Astrocyte of the cerebellum (primary cell): ENCODE data around the gene DSC2.

Experiments
- DNase-seq: peaks from one replicate; pipeline ENCODE4 v3.0.0-alpha.2; 2011; ENCODE audit warnings: low read depth
- H3K4me3 ChIP-seq: 2 replicates; pipeline ENCODE4 v1.5.1; 2011; ENCODE audit warnings: mild to moderate bottlenecking, low read depth, low read length, moderate library complexity
- in situ Hi-C: cut with HindIII; loops from 2 replicates; pipeline ENCODE4 v1.10.0; 2017; ENCODE audit warnings: low sequenced_read_pairs
- TF ChIP-seq, protein P1 (sequence below): IDR thresholded peaks from 2 replicates; pipeline ENCODE4 v1.5.1; 2012; ENCODE audit warnings: low read length, low read depth, moderate library complexity, mild to moderate bottlenecking; ENCODE audit errors: missing control alignments

DSC2 gene

DNA sequence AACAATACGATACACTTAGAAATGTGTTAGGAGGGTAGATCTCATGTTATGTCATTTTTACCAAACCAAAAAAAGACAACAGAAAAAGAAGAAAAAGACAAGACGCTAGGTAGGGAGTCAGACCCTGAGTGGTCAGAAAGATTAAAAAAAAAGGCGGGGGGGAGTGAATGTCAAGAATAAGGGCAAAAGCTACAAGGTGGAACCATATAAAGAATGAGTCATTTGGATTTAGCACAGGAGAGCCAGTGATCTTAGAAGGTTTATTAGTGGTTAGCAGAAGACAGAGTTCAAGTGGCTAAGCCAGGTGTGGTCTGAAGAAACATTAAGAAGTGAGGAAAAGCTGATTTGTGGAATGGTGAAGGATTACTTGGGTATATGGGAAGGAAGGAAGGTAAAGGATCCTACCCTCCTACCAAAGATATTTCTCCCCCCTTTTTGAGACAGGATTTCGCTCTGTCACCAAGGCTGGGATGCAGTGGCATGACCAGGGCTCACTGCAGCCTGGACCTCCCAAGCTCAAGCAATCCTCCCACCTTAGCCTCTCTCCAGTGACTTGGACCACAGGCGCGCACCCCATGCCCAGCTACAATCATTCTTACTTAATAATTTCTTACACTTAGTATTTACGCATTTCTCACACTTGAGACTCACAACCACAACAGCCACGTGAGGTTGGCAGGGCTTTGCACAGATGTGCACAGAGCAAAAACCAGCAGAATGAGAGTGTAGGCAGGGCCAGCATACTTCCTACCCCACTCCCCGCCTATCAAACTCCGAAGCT is 2.6 kb downstream of the DSC2 start:
- TF ChIP-seq, protein P1, sequence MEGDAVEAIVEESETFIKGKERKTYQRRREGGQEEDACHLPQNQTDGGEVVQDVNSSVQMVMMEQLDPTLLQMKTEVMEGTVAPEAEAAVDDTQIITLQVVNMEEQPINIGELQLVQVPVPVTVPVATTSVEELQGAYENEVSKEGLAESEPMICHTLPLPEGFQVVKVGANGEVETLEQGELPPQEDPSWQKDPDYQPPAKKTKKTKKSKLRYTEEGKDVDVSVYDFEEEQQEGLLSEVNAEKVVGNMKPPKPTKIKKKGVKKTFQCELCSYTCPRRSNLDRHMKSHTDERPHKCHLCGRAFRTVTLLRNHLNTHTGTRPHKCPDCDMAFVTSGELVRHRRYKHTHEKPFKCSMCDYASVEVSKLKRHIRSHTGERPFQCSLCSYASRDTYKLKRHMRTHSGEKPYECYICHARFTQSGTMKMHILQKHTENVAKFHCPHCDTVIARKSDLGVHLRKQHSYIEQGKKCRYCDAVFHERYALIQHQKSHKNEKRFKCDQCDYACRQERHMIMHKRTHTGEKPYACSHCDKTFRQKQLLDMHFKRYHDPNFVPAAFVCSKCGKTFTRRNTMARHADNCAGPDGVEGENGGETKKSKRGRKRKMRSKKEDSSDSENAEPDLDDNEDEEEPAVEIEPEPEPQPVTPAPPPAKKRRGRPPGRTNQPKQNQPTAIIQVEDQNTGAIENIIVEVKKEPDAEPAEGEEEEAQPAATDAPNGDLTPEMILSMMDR: no peak
- in situ Hi-C loops: no loop called here
- no peak for DNase-seq
- H3K4me3 ChIP-seq: no peak overlapping the region

DNA sequence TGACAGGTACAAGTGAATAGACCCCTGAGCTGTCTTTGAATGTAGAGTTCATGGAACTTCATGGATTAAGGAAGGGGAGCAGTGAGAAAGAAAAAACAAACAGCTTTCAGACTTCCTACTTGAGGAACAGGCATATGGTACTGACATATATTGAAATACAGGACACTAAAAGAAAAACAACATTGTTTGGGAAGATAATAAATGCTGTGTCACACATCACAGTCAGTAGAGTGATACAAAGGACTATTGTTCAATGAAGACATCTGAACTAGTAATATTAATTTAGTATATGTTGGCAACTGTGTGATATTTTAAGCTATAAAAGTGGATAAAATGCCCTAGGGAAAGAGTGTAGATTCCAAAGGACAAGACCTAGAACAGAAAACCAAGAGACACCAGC is 3.3 kb downstream of the DSC2 start:
- in situ Hi-C loops: no loop called here

DNA sequence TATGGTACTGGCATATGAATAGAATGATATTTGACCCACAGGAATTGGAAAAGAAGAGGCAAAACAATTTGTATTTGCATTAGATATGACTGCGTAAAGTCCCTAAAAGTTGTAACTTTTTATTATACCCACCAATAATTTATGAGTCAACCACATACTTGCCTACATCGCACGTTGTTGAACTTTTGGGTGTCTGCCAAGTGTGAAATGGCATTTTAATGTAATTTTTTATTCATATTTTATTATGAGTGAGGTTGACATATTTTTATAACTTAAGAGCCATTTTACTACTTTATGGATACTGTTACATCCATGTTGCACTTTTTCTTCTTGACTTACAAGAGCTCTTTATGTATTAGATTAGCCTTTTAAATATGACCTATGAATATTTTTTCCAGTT is 4.6 kb downstream of the DSC2 start:
- TF ChIP-seq, protein P1: no peak
- no peak for DNase-seq
- in situ Hi-C loops: no loop called here
- H3K4me3 ChIP-seq: no peak overlapping the region

More for the DNA sequence above, 3.3 kb downstream of the DSC2 start:
- no peak overlapping the region for H3K4me3 ChIP-seq
- DNase-seq: no peak
- TF ChIP-seq, protein P1: no peak

DNA sequence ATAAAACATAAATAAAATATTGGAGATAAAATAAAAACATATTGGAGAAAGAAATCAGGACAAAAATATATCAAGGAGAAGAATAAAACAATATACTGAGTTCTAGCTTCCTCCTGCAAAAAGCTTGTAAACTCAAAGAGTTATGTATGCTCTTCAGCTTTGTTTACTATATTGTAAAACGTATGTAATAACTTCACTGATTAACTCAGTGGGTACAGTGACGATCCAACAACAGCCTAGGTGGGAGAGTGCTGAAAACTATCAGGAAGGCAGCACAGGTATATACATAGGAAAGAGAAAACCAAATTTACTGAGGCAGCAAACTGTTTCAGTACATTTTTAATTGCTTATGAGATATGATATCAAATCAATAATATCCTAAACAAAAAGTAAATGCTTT is 8.3 kb downstream of the DSC2 start:
- in situ Hi-C loops: no loop called here
- H3K4me3 ChIP-seq: no peak overlapping the region
- no peak for DNase-seq
- TF ChIP-seq, protein P1: no peak

DNA sequence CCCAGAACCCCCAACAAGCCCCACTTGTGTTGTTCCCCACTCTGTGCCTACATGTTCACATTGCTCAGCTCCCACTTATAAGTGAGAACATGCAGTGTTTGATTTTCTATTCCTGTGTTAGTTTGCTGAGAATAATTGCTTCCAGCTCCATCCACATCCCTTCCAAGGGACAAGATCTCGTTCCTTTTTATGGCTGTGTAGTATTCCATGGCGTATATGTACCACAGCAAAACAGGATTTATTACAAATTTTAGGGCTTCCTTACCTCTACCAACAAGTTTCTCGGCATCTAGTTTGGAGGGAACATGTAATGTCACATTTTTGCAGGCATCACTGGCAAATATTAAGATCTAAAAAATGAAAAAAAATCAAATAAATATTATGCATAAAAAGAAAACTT is 8.9 kb downstream of the DSC2 start:
- no peak overlapping the region for H3K4me3 ChIP-seq
- in situ Hi-C loops: no loop called here
- no peak for DNase-seq
- TF ChIP-seq, protein P1: no peak

DNA sequence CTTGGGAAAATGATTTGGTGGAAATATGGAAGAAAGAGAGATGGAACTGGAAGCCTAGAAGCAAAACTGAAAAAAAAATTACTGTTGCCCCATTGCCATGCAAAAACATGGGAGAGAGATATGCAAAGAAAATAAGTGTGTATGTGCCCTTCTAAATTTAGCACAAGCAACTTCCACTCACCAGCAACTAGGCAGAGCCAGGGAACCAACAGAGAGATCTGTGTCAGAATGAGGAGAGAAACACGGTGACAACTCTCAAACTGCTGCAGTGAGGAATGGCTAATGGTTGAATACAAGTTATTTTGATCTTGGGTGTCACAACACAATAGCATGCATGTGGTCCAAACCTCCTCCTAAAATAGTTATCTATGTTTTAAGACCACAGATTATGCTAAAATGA is 10.9 kb downstream of the DSC2 start:
- H3K4me3 ChIP-seq: no peak overlapping the region
- TF ChIP-seq, protein P1: no peak
- no peak for DNase-seq
- in situ Hi-C loops: no loop called here

DNA sequence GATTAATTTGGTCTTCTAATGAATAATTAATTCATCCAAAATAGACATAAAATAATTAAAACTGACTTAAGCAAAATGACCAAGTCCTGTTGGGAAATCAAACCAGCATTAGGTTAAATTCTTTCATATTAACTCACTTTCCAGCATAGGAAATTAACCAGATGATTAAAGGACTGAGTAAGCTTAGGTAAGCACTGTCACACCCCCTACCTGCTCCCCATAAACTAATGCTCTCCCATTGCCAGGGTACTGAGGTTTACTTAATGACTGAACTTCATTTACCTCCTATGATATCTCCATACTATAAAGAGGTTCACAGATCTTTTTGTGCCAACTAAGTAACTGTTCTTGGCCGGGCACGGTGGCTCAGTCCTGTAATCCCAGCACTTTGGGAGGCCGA is 13.7 kb downstream of the DSC2 start:
- TF ChIP-seq, protein P1: no peak
- H3K4me3 ChIP-seq: no peak overlapping the region
- no peak for DNase-seq
- in situ Hi-C loops: no loop called here
